ENCODE measurements around the gene ATE1.

- TF ChIP-seq CTCF (IDR thresholded peaks at IDR 0.05) (no peak), TP53 (CRISPR knock-in tag; IDR thresholded peaks at IDR 0.05) (no peak), CREB1 (CRISPR knock-in tag; IDR thresholded peaks at IDR 0.05) (no peak), FOXP1 (CRISPR knock-in tag; IDR thresholded peaks at IDR 0.05; ENCODE audit: borderline replicate concordance) (no peak), E2F4 (CRISPR knock-in tag; IDR thresholded peaks at IDR 0.05; ENCODE audit: borderline replicate concordance, low read depth) (no peak), IRF2 (CRISPR knock-in tag; IDR thresholded peaks at IDR 0.05; ENCODE audit: borderline replicate concordance, low read depth) (no peak)
- TF ChIP-seq, protein P1, sequence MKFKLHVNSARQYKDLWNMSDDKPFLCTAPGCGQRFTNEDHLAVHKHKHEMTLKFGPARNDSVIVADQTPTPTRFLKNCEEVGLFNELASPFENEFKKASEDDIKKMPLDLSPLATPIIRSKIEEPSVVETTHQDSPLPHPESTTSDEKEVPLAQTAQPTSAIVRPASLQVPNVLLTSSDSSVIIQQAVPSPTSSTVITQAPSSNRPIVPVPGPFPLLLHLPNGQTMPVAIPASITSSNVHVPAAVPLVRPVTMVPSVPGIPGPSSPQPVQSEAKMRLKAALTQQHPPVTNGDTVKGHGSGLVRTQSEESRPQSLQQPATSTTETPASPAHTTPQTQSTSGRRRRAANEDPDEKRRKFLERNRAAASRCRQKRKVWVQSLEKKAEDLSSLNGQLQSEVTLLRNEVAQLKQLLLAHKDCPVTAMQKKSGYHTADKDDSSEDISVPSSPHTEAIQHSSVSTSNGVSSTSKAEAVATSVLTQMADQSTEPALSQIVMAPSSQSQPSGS (CRISPR knock-in tag; IDR thresholded peaks at IDR 0.05; ENCODE audit: borderline replicate concordance, low read depth), result no peak
These were observed 79.7 kb downstream of the ATE1 start for GRCh38 chr10:121848082-121848481.

All from WTC11 (cell line).